Neuronal stem cell (in vitro differentiated cells): ENCODE data around the gene MORC1.
A peak's percentile ranks its signal among the peaks of the same experiment; 100 is the strongest.
"Not testable (repeated sequence)": the region's sequence is repeated elsewhere in the genome, so short reads cannot be mapped to it uniquely, and the experiment has no call there.

Experiments used
- DNase-seq: peaks from one replicate; pipeline ENCODE4 v3.0.0-alpha.2; 2013; ENCODE audit warnings: low spot score
- H2AFZ ChIP-seq: one replicate; pipeline ENCODE4 v1.6.1; 2013; ENCODE audit warnings: mild to moderate bottlenecking, low read length, inconsistent platforms
- H2AK5ac ChIP-seq: 2 replicates; pipeline ENCODE4 v1.6.1; 2013; ENCODE audit warnings: low read depth, mild to moderate bottlenecking, inconsistent platforms, low read length, moderate library complexity, mixed read lengths
- H2BK120ac ChIP-seq: 2 replicates; pipeline ENCODE4 v1.6.1; 2013; ENCODE audit warnings: low read depth, mild to moderate bottlenecking, inconsistent platforms, low read length, moderate library complexity, mixed read lengths
- H2BK12ac ChIP-seq: one replicate; pipeline ENCODE4 v1.6.1; 2013; ENCODE audit warnings: low read length, inconsistent platforms
- H2BK15ac ChIP-seq: 2 replicates; pipeline ENCODE4 v1.6.1; 2013; ENCODE audit warnings: mild to moderate bottlenecking, low read length, inconsistent platforms, mixed read lengths
- H2BK5ac ChIP-seq: one replicate; pipeline ENCODE4 v1.6.1; 2013; ENCODE audit warnings: inconsistent platforms, mild to moderate bottlenecking, low read length, moderate library complexity
- H3K14ac ChIP-seq: one replicate; pipeline ENCODE4 v1.6.1; 2013; ENCODE audit warnings: low read length, inconsistent platforms
- H3K18ac ChIP-seq: 2 replicates; pipeline ENCODE4 v1.6.1; 2013; ENCODE audit warnings: low read length, inconsistent platforms
- H3K23ac ChIP-seq: 2 replicates; pipeline ENCODE4 v1.6.1; 2013; ENCODE audit warnings: low read depth, mild to moderate bottlenecking, mixed read lengths, low read length, inconsistent platforms; ENCODE audit not compliant: poor library complexity
- H3K27ac ChIP-seq: replicated peaks from 3 replicates; pipeline ENCODE4 v1.5.1; 2013; ENCODE audit warnings: low read length, inconsistent platforms
- H3K27me3 ChIP-seq, 3 experiments: 2 replicates each; pipeline ENCODE4 v1.6.1; 2013; ENCODE audit warnings: low read length in 3 of 3, mild to moderate bottlenecking in 2 of 3, inconsistent platforms in 1 of 3, low read depth in 1 of 3, mixed read lengths in 1 of 3, moderate library complexity in 1 of 3; ENCODE audit not compliant: control insufficient read depth in 3 of 3, insufficient read depth in 3 of 3
- H3K36me3 ChIP-seq, 2 donors: replicated peaks in 1 of 2; 2 replicates each; pipeline ENCODE4 v1.6.1; 2013; ENCODE audit warnings: low read length in 2 of 2; ENCODE audit not compliant: control insufficient read depth in 2 of 2, insufficient read depth in 2 of 2
- H3K4ac ChIP-seq: 2 replicates; pipeline ENCODE4 v1.6.1; 2013; ENCODE audit warnings: inconsistent platforms, mild to moderate bottlenecking, low read length, moderate library complexity
- H3K4me1 ChIP-seq, 2 donors: 1 replicate in 1 of 2; 2 replicates in 1 of 2; pipeline ENCODE4 v1.6.1; 2013; ENCODE audit warnings: low read length in 2 of 2, low read depth in 1 of 2; ENCODE audit not compliant: control insufficient read depth in 2 of 2, insufficient read depth in 1 of 2
- H3K4me2 ChIP-seq: one replicate; pipeline ENCODE4 v1.6.1; 2013; ENCODE audit warnings: mild to moderate bottlenecking, low read length, inconsistent platforms; ENCODE audit not compliant: insufficient read depth, poor library complexity, severe bottlenecking
- H3K4me3 ChIP-seq, 2 donors: 2 replicates each; pipeline ENCODE4 v1.5.1; 2013; ENCODE audit warnings: low read length in 2 of 2, mild to moderate bottlenecking in 2 of 2, inconsistent platforms in 1 of 2, moderate library complexity in 1 of 2
- H3K79me1 ChIP-seq: one replicate; pipeline ENCODE4 v1.6.1; 2013; ENCODE audit warnings: low read depth, mild to moderate bottlenecking, inconsistent platforms, low read length, moderate library complexity
- H3K9ac ChIP-seq: one replicate; pipeline ENCODE4 v1.6.1; 2013; ENCODE audit warnings: mild to moderate bottlenecking, low read depth, low read length, inconsistent platforms; ENCODE audit not compliant: poor library complexity
- H3K9me3 ChIP-seq, 2 donors: replicated peaks in 1 of 2; 2 replicates each; pipeline versions ENCODE3 to v1.6.1; 2013; ENCODE audit warnings: low read length in 2 of 2, mild to moderate bottlenecking in 2 of 2, inconsistent platforms in 1 of 2, low read depth in 1 of 2, mixed read lengths in 1 of 2, moderate library complexity in 1 of 2; ENCODE audit not compliant: control insufficient read depth in 2 of 2, insufficient read depth in 1 of 2
- H4K8ac ChIP-seq: one replicate; pipeline ENCODE4 v1.6.1; 2013; ENCODE audit warnings: low read depth, mild to moderate bottlenecking, inconsistent platforms, low read length, moderate library complexity
- H4K91ac ChIP-seq: one replicate; pipeline ENCODE4 v1.6.1; 2013; ENCODE audit warnings: low read length, low read depth, mild to moderate bottlenecking, inconsistent platforms; ENCODE audit not compliant: poor library complexity
- WGBS, 2 donors: extraction: QIAGEN DNeasy Blood & Tissue Kit; methylation state at CpG; one replicate each; pipeline ENCODE4 v1.1.7; 2013; ENCODE audit warnings: missing lambda C conversion rate in 2 of 2, mixed read lengths in 1 of 2; ENCODE audit not compliant: insufficient read length in 2 of 2, insufficient replicate concordance in 1 of 2; ENCODE audit errors: extremely low coverage in 2 of 2; 5-methylcytosine and 5-hydroxymethylcytosine counted together

MORC1 gene

DNA sequence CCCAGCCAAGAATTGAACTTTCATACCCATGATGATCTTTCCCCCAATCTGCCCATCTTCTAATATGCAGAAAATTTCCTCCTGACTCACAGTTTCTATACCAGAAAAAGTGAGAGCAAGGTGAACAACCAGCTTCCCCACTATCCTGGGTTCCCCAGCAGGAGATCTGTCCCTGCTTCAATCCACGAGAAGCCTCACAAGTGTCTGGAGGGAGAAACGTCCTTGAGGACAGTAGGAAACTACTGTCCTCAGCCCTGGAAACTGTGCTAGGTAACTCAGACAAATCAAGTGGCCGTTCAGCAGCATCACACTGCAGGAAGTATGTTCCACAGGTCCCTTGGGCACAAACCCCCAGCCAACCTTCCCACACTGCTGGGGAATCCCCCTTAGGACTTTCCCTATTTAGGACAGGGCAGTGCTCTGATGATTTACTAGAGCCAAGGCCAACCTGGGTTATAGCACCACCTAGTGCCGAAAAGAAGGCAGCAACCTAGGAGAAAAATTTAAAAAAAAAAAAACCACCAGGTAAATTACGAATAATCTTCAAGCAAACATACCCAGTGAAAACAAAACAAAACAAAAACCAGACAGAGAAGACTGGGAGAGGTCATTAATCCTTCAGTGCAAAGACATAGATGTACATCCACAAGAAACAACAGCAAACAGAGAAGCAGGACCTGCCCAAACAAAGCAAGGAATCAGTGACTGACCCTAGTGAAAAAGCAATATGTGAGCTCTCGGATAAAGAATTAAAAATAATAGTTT, 36.0 kb downstream of the MORC1 start:
- Histone ChIP-seq H2AK5ac (no peak overlapping the region), H2BK12ac (no peak overlapping the region), H3K23ac (no peak overlapping the region), H3K4me2 (no peak overlapping the region), H3K27me3 (no peaks in the 10 kb centered on the region), H4K91ac (no peak overlapping the region), H2BK15ac (no peak overlapping the region), H3K18ac (no peak overlapping the region), H3K14ac (no peak overlapping the region), H3K4me3 (no peak overlapping the region), H4K8ac (no peak overlapping the region), H2BK5ac (no peak overlapping the region), H2BK120ac (no peak overlapping the region), H3K4me1 (no peaks in the 10 kb centered on the region), H3K9ac (no peak overlapping the region), H3K27ac (no peak overlapping the region), H3K4ac (no peak overlapping the region), H2AFZ (no peak overlapping the region), H3K79me1 (no peaks in the 10 kb centered on the region), H3K36me3 (no peaks in the 10 kb centered on the region), H3K9me3 (no peaks in the 10 kb centered on the region)
- peak; percentile 38 for DNase-seq
- WGBS, 2 donors = no CpG with 5 or more reads among the region's 6 CpGs

DNA sequence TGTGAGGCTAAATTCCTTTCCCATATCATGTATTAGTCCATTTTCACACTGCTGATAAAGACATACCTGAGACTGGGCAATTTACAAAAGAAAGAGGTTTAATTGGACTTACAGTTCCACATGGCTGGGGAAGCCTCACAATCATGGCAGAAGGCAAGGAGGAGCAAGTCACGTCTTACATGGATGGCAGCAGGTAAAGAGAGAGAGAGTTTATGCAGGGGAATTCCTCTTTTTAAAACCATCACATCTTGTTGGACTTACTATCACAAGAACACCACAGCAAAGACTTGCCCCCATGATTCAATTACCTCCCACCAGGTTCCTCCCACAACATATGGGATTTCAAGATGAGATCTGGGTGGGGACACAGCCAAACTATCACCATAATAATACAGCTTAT, 37.8 kb downstream of the MORC1 start:
- not testable (repeated sequence) for H3K23ac ChIP-seq, H2BK15ac ChIP-seq, H3K4me2 ChIP-seq, H3K18ac ChIP-seq, H3K9me3 ChIP-seq, H3K79me1 ChIP-seq, H3K27ac ChIP-seq, DNase-seq, H2BK5ac ChIP-seq, H2AFZ ChIP-seq, H2BK120ac ChIP-seq, H3K27me3 ChIP-seq, H3K4me1 ChIP-seq, H3K4ac ChIP-seq, H4K8ac ChIP-seq, H2AK5ac ChIP-seq, H4K91ac ChIP-seq, H3K9ac ChIP-seq, H3K14ac ChIP-seq, H2BK12ac ChIP-seq, H3K36me3 ChIP-seq, H3K4me3 ChIP-seq
- no CpG with 5 or more reads among the region's 1 CpG for WGBS, 2 donors

DNA sequence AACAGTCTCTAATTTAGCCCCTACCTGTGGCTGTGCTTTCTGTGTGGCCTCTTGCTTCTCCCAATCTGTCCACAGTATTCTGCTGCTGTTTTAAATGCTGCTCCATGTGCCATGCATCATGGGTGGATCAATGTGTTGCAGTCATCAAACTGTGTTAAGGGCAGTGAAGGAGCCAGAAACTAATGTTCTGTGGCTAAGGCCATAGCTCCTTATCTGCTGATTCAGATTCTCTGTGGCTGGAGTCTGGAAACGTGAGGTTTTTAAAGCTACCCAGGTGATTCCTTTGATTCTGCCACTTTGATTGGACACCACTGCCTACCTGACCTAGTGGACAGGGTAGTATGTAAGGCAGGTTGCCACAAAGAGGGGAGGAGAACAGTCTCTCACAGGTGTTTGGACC, 44.8 kb downstream of the MORC1 start:
- Histone ChIP-seq H3K18ac (no peak overlapping the region), H3K23ac (no peak overlapping the region), H3K4ac (no peak overlapping the region), H2AK5ac (no peak overlapping the region), H4K8ac (no peak overlapping the region), H3K4me3 (no peak overlapping the region), H3K14ac (no peak overlapping the region), H3K9ac (no peak overlapping the region), H4K91ac (no peak overlapping the region), H2BK5ac (no peak overlapping the region), H3K79me1 (no peaks in the 10 kb centered on the region), H3K9me3 (no peaks in the 10 kb centered on the region), H2BK12ac (no peak overlapping the region), H2BK15ac (no peak overlapping the region), H2BK120ac (no peak overlapping the region), H3K27ac (no peak overlapping the region), H3K4me1 (peaks cover 0 to 3% of the 10 kb centered on the region in 2 donors), H3K4me2 (no peak overlapping the region), H3K27me3 (no peaks in the 10 kb centered on the region), H2AFZ (no peak overlapping the region), H3K36me3 (no peaks in the 10 kb centered on the region)
- WGBS, 2 donors = no CpG with 5 or more reads among the region's 1 CpG
- no peak for DNase-seq

DNA sequence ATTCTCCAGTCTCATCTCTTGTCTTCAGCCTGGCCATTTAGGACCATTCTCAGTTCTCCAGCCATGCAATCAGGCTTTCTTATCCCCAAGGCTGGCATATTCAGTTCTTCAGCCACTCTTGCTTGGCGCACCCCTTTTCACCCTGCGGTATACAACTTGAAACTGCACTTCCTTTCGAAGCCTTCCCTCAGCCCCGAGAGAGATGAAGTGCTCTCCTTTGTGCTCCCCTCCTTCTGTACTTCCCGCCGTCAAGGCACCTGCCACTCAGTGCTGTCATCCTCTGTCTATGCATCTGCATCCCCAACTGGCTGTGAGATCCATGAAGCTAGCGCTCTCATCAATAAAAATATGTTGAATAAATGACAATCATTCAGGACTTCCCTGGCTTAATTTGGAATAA, 45.7 kb downstream of the MORC1 start:
- no peak overlapping the region for H3K27ac ChIP-seq
- no peak overlapping the region for H2AFZ ChIP-seq
- H3K4me1 ChIP-seq = peaks cover 0 to 3% of the 10 kb centered on the region in 2 donors
- no peak overlapping the region for H3K4ac ChIP-seq
- H3K4me3 ChIP-seq = no peak overlapping the region
- no peaks in the 10 kb centered on the region for H3K79me1 ChIP-seq
- no peak overlapping the region for H3K18ac ChIP-seq
- H3K9ac ChIP-seq = no peak overlapping the region
- H3K4me2 ChIP-seq = no peak overlapping the region
- H4K8ac ChIP-seq = no peak overlapping the region
- H2AK5ac ChIP-seq = no peak overlapping the region
- DNase-seq = no peak
- H3K14ac ChIP-seq = no peak overlapping the region
- no peak overlapping the region for H2BK15ac ChIP-seq
- no peak overlapping the region for H2BK12ac ChIP-seq
- H3K23ac ChIP-seq = no peak overlapping the region
- no peak overlapping the region for H4K91ac ChIP-seq
- H3K27me3 ChIP-seq = no peaks in the 10 kb centered on the region
- no peak overlapping the region for H2BK5ac ChIP-seq
- no CpG with 5 or more reads among the region's 7 CpGs for WGBS, 2 donors
- H2BK120ac ChIP-seq = no peak overlapping the region
- no peaks in the 10 kb centered on the region for H3K9me3 ChIP-seq
- no peaks in the 10 kb centered on the region for H3K36me3 ChIP-seq
